Measurements from ENCODE around the gene BUD13.

DNA sequence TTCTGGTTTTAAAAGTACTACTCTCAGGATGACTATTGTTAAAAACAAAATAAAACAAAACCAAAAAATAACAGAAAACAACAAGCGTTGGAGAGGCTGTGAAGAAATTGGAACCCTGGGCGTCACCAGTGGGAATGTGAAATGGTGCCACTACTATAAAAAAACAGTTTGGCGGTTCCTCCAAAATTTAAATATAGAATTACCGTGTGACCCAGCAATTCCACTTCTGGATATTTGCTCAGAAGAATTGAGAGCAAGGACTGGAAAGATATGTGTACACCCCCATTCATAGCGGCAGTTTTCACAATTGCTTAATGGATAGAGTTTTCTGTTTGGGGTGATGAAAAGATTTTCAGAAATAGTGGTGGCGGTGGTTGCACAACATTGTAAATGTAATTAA is 41.7 kb upstream of the BUD13 start:
- TF ChIP-seq, protein P1, sequence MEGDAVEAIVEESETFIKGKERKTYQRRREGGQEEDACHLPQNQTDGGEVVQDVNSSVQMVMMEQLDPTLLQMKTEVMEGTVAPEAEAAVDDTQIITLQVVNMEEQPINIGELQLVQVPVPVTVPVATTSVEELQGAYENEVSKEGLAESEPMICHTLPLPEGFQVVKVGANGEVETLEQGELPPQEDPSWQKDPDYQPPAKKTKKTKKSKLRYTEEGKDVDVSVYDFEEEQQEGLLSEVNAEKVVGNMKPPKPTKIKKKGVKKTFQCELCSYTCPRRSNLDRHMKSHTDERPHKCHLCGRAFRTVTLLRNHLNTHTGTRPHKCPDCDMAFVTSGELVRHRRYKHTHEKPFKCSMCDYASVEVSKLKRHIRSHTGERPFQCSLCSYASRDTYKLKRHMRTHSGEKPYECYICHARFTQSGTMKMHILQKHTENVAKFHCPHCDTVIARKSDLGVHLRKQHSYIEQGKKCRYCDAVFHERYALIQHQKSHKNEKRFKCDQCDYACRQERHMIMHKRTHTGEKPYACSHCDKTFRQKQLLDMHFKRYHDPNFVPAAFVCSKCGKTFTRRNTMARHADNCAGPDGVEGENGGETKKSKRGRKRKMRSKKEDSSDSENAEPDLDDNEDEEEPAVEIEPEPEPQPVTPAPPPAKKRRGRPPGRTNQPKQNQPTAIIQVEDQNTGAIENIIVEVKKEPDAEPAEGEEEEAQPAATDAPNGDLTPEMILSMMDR (IDR thresholded peaks at IDR 0.05) = no peak
- no peak for TF ChIP-seq POLR2A (IDR thresholded peaks at IDR 0.05)

All from heart left ventricle (tissue), 13 donors.